ENCODE measurements around the gene RXFP2. TPM values are rescaled to one million over a fixed set of nuclear protein-coding genes. Genes with fewer than 3 reads are reported as not detected.
A peak's percentile ranks its signal among the peaks of the same experiment; 100 is the strongest.

The RXFP2 gene
- polyA plus RNA-seq, 1 donor (not counting 4 experiments of a cell fraction or from before 2014, with no cell fraction given): not detected

- peak; percentile 57 for FAIRE-seq
- TF ChIP-seq CTCF (optimal IDR thresholded peaks at IDR 0.05 in 1 of 3, IDR thresholded peaks at IDR 0.05 in 1 of 3, conservative IDR thresholded peaks at IDR 0.05 in 1 of 3; ENCODE audit: extremely low read depth in 1 of 3, insufficient read depth in 2 of 3, low read length in 3 of 3) (peak; percentile 92 to 96 (median 94)), EZH2 (IDR thresholded peaks at IDR 0.05; ENCODE audit: low read length) (no peak)
Observed at GRCh38 chr13:31742097-31742734, 2.9 kb downstream of the RXFP2 start.

GRCh38 chr13:31747291-31747690 is 8.0 kb downstream of the RXFP2 start:
- no peak overlapping the region for H3K27ac ChIP-seq (ENCODE audit: control insufficient read depth, insufficient read depth, low read length)
- FAIRE-seq (no peak), DNase-seq (ENCODE audit: low read depth, low spot score) (no peak)
- H3K9ac ChIP-seq (ENCODE audit: control insufficient read depth, extremely low read depth, insufficient read depth, low read length): no peak overlapping the region
- H3K27me3 ChIP-seq (ENCODE audit: control insufficient read depth, extremely low read depth, insufficient read depth, low read length): no peaks in the 10 kb centered on the region
- no peak for TF ChIP-seq CTCF (optimal IDR thresholded peaks at IDR 0.05 in 1 of 3, IDR thresholded peaks at IDR 0.05 in 1 of 3, conservative IDR thresholded peaks at IDR 0.05 in 1 of 3; ENCODE audit: extremely low read depth in 1 of 3, insufficient read depth in 2 of 3, low read length in 3 of 3)
- no peak for TF ChIP-seq EZH2 (IDR thresholded peaks at IDR 0.05; ENCODE audit: low read length)
- H3K9me1 ChIP-seq (ENCODE audit: control insufficient read depth, extremely low read depth, insufficient read depth, low read length): no peaks in the 10 kb centered on the region
- dilution Hi-C loops (cut with MboI; ENCODE audit: extremely low pct_ligation_motif_present, low sequenced_read_pairs): no loop called here
- no peak overlapping the region for H3K4me2 ChIP-seq (ENCODE audit: control insufficient read depth, extremely low read depth, insufficient read depth, low read depth, low read length)
- H4K20me1 ChIP-seq (ENCODE audit: control insufficient read depth, extremely low read depth, insufficient read depth, low read length): no peaks in the 10 kb centered on the region
- no peaks in the 10 kb centered on the region for H3K79me2 ChIP-seq (ENCODE audit: control insufficient read depth, insufficient read depth, low read length)
- no peaks in the 10 kb centered on the region for H3K4me1 ChIP-seq (ENCODE audit: control insufficient read depth, extremely low read depth, insufficient read depth, low read length)
- H3K36me3 ChIP-seq (ENCODE audit: control insufficient read depth in 2 of 2, extremely low read depth in 1 of 2, insufficient read depth in 2 of 2, low read length in 2 of 2): no peaks in the 10 kb centered on the region
- no peak overlapping the region for H3K4me3 ChIP-seq (ENCODE audit: control insufficient read depth in 2 of 3, extremely low read depth in 1 of 3, insufficient read depth in 2 of 3, low read depth in 1 of 3, low read length in 3 of 3)
- no peak overlapping the region for H2AFZ ChIP-seq (ENCODE audit: control insufficient read depth, low read length)
- H3K9me3 ChIP-seq (ENCODE audit: control insufficient read depth, low read depth, low read length): no peaks in the 10 kb centered on the region

More at GRCh38 chr13:31742097-31742734, 2.9 kb downstream of the RXFP2 start:
- Histone ChIP-seq H3K4me2 (ENCODE audit: control insufficient read depth, extremely low read depth, insufficient read depth, low read depth, low read length) (peak overlapping the region; percentile 37), H3K9me3 (ENCODE audit: control insufficient read depth, low read depth, low read length) (no peaks in the 10 kb centered on the region), H4K20me1 (ENCODE audit: control insufficient read depth, extremely low read depth, insufficient read depth, low read length) (no peaks in the 10 kb centered on the region), H3K27me3 (ENCODE audit: control insufficient read depth, extremely low read depth, insufficient read depth, low read length) (no peaks in the 10 kb centered on the region), H3K9me1 (ENCODE audit: control insufficient read depth, extremely low read depth, insufficient read depth, low read length) (no peaks in the 10 kb centered on the region), H3K79me2 (ENCODE audit: control insufficient read depth, insufficient read depth, low read length) (no peaks in the 10 kb centered on the region), H3K4me3 (ENCODE audit: control insufficient read depth in 2 of 3, extremely low read depth in 1 of 3, insufficient read depth in 2 of 3, low read depth in 1 of 3, low read length in 3 of 3) (no peak overlapping the region), H3K27ac (ENCODE audit: control insufficient read depth, insufficient read depth, low read length) (no peak overlapping the region), H3K36me3 (ENCODE audit: control insufficient read depth in 2 of 2, extremely low read depth in 1 of 2, insufficient read depth in 2 of 2, low read length in 2 of 2) (no peaks in the 10 kb centered on the region), H3K9ac (ENCODE audit: control insufficient read depth, extremely low read depth, insufficient read depth, low read length) (no peak overlapping the region), H3K4me1 (ENCODE audit: control insufficient read depth, extremely low read depth, insufficient read depth, low read length) (no peaks in the 10 kb centered on the region), H2AFZ (ENCODE audit: control insufficient read depth, low read length) (peak overlapping the region; percentile 3)
- no peak for DNase-seq (ENCODE audit: low read depth, low spot score)
- dilution Hi-C loops (cut with MboI; ENCODE audit: extremely low pct_ligation_motif_present, low sequenced_read_pairs): no loop called here

Data from keratinocyte (primary cell).